IMR-90 (cell line): ENCODE data around the gene MNAT1. TPM values are rescaled to one million over a fixed set of nuclear protein-coding genes. Genes with fewer than 3 reads are reported as not detected.

Experiments used
- ATAC-seq: fragments of 200-7000 bp; cut with Tn5 transposase; 2 replicates; pipeline ENCODE4 v1.9.1; 2020; ENCODE audit warnings: low read depth, mild to moderate bottlenecking, moderate library complexity
- BruUV-seq: library from RNA; stranded (reverse); fragments of 400-500 nt; replicated peaks from 2 replicates; lab custom pipeline; 2021; lab: Mats Ljungman, UMichigan
- CTCF ChIA-PET: fragments of 300-600 bp; formaldehyde crosslinking; extraction: SDS; loops from one replicate; lab custom pipeline; 2021; ENCODE audit warnings: antibody characterized with exemption; lab: Yijun Ruan, JAX
- POLR2A ChIA-PET: fragments of 300-600 bp; sonication (Branson Sonifier 250); formaldehyde crosslinking; loops from one replicate; lab custom pipeline; 2022; ENCODE audit warnings: antibody characterized with exemption; ENCODE audit not compliant: unreplicated experiment; lab: Charles Lee
- DNase-seq: peaks from one replicate; pipeline ENCODE4 v3.0.0; 2013
- H2AFZ ChIP-seq: replicated peaks from 2 replicates; pipeline ENCODE3; 2013; ENCODE audit warnings: low read length, mild to moderate bottlenecking; ENCODE audit not compliant: poor library complexity
- H2AK5ac ChIP-seq: 2 replicates; pipeline ENCODE4 v1.6.1; 2013; ENCODE audit warnings: low read depth, low read length, inconsistent platforms
- H2AK9ac ChIP-seq: replicated peaks from 2 replicates; pipeline ENCODE3; 2013; ENCODE audit warnings: mild to moderate bottlenecking, low read depth, low read length, moderate library complexity; ENCODE audit not compliant: poor library complexity
- H2BK120ac ChIP-seq: 2 replicates; pipeline ENCODE4 v1.6.1; 2013; ENCODE audit warnings: low read depth, low read length, inconsistent platforms
- H2BK15ac ChIP-seq: 3 replicates; pipeline ENCODE4 v1.6.1; 2013; ENCODE audit warnings: low read depth, low read length, inconsistent platforms
- H2BK20ac ChIP-seq: 2 replicates; pipeline ENCODE4 v1.6.1; 2013; ENCODE audit warnings: low read depth, mild to moderate bottlenecking, inconsistent platforms, low read length, moderate library complexity
- H2BK5ac ChIP-seq: 2 replicates; pipeline ENCODE4 v1.6.1; 2013; ENCODE audit warnings: mild to moderate bottlenecking, low read depth, low read length, inconsistent platforms; ENCODE audit not compliant: poor library complexity, severe bottlenecking
- H3K14ac ChIP-seq: replicated peaks from 2 replicates; pipeline ENCODE4 v1.6.1; 2013; ENCODE audit warnings: low read depth, low read length, inconsistent platforms
- H3K18ac ChIP-seq: 2 replicates; pipeline ENCODE4 v1.6.1; 2013; ENCODE audit warnings: low read depth, low read length, control low read depth
- H3K23ac ChIP-seq: 2 replicates; pipeline ENCODE4 v1.6.1; 2013; ENCODE audit warnings: low read depth, low read length, inconsistent platforms
- H3K27ac ChIP-seq: 2 replicates; pipeline ENCODE4 v1.5.1; 2013; ENCODE audit warnings: mild to moderate bottlenecking, control low read depth, low read length; ENCODE audit not compliant: insufficient read depth
- H3K27me3 ChIP-seq: 2 replicates; pipeline ENCODE4 v1.6.1; 2013; ENCODE audit warnings: low read length; ENCODE audit not compliant: control insufficient read depth, insufficient read depth
- H3K36me3 ChIP-seq: 2 replicates; pipeline ENCODE4 v1.6.1; 2013; ENCODE audit warnings: low read length, mixed read lengths; ENCODE audit not compliant: control insufficient read depth, insufficient read depth
- H3K4ac ChIP-seq: 2 replicates; pipeline ENCODE4 v1.6.1; 2013; ENCODE audit warnings: low read depth, low read length, inconsistent platforms
- H3K4me1 ChIP-seq: 2 replicates; pipeline ENCODE4 v1.6.1; 2013; ENCODE audit warnings: low read length, mixed read lengths; ENCODE audit not compliant: control insufficient read depth, insufficient read depth
- H3K4me2 ChIP-seq: 2 replicates; pipeline ENCODE4 v1.6.1; 2013; ENCODE audit warnings: low read depth, mild to moderate bottlenecking, control low read depth, low read length, moderate library complexity
- H3K4me3 ChIP-seq: 2 replicates; pipeline ENCODE4 v1.5.1; 2013; ENCODE audit warnings: low read depth, mild to moderate bottlenecking, control low read depth, low read length, moderate library complexity; ENCODE audit not compliant: insufficient read depth
- H3K56ac ChIP-seq: 2 replicates; pipeline ENCODE4 v1.6.1; 2013; ENCODE audit warnings: low read length, inconsistent platforms; ENCODE audit not compliant: insufficient read depth; ENCODE audit errors: extremely low read depth
- H3K79me1 ChIP-seq, 2 experiments: 2 replicates each; pipeline ENCODE4 v1.6.1; 2013; ENCODE audit warnings: low read length in 2 of 2, inconsistent platforms in 1 of 2, low read depth in 1 of 2
- H3K9ac ChIP-seq: 2 replicates; pipeline ENCODE4 v1.6.1; 2013; ENCODE audit warnings: low read depth, low read length, control low read depth
- H3K9me1 ChIP-seq: 2 replicates; pipeline ENCODE4 v1.6.1; 2013; ENCODE audit warnings: low read length, inconsistent platforms; ENCODE audit not compliant: insufficient read depth
- H3K9me3 ChIP-seq: 2 replicates; pipeline ENCODE4 v1.6.1; 2013; ENCODE audit warnings: low read length; ENCODE audit not compliant: control insufficient read depth, insufficient read depth
- H4K20me1 ChIP-seq: 2 replicates; pipeline ENCODE4 v1.6.1; 2013; ENCODE audit warnings: low read length, inconsistent platforms; ENCODE audit not compliant: insufficient read depth
- H4K5ac ChIP-seq: 2 replicates; pipeline ENCODE4 v1.6.1; 2013; ENCODE audit warnings: mild to moderate bottlenecking, low read depth, low read length, control low read depth
- H4K8ac ChIP-seq, 2 experiments: 2 replicates each; pipeline ENCODE4 v1.6.1; 2013; ENCODE audit warnings: low read depth in 2 of 2, low read length in 2 of 2, control low read depth in 1 of 2, inconsistent platforms in 1 of 2
- H4K91ac ChIP-seq: 2 replicates; pipeline ENCODE4 v1.6.1; 2013; ENCODE audit warnings: low read depth, low read length, inconsistent platforms; ENCODE audit not compliant: insufficient read depth
- CEBPB ChIP-seq: IDR thresholded peaks from 2 replicates; pipeline ENCODE4 v1.6.1; 2012; ENCODE audit warnings: low read depth, low read length, improper control_type of control experiment
- CTCF ChIP-seq: conservative IDR thresholded peaks from 2 replicates; pipeline ENCODE4 v1.5.1; 2012; ENCODE audit warnings: mild to moderate bottlenecking, low read depth, low read length, improper control_type of control experiment
- dilution Hi-C: fragments of 300-500 bp; cut with HindIII; formaldehyde crosslinking; loops from one replicate; pipeline ENCODE4 v1.14.3; 2018; ENCODE audit warnings: low sequenced_read_pairs; ENCODE audit not compliant: unreplicated experiment
- in situ Hi-C: fragments of 300-500 bp; cut with MboI; formaldehyde crosslinking; loops from 3 replicates; pipeline ENCODE4 v1.14.3; 2019; ENCODE audit warnings: low sequenced_read_pairs, inconsistent platforms, mixed read lengths
- intact Hi-C: fragments of 100-400 bp; cut with micrococcal nuclease; formaldehyde crosslinking; loops from 2 replicates; pipeline ENCODE4 v1.10.0; 2022
- polyA plus RNA-seq, 3 experiments: library from polyadenylated mRNA; depleted of rRNA; stranded (reverse); fragments of >200 nt; gene quantifications; 2 replicates each; pipeline ENCODE4 v1.2.3, GENCODE V29; 2012; ENCODE audit warnings: low replicate concordance in 1 of 3
- total RNA-seq: library from RNA; depleted of rRNA; stranded (reverse); fragments of >200 nt; gene quantifications from 2 replicates; pipeline ENCODE4 v1.2.3, GENCODE V29; 2012

MNAT1 gene
- total and polyA plus RNA-seq, 2 of the 4 experiments (the other 2 are of a cell fraction): 48.2 to 53.0 TPM

- no peak overlapping the region for H3K9ac ChIP-seq
- no peak overlapping the region; the same call in 1 of the 2 replicates for H3K4me2 ChIP-seq
- POLR2A ChIA-PET: no interaction called here
- dilution Hi-C loops (no loop called here), in situ Hi-C loops (no loop called here), intact Hi-C loops (loop anchor here (5.0 kb wide), 1 partner anchor 38 kb away; no protein-coding TSS in a partner anchor)
- peaks cover 7% of the 10 kb centered on the region; the same call in 1 of the 2 replicates for H3K4me1 ChIP-seq
- H2AK9ac ChIP-seq: no peak overlapping the region
- peak overlapping the region; percentile 77; the same call in 1 of the 2 replicates for H3K4ac ChIP-seq
- peak overlapping the region; percentile 82; the same call in 1 of the 2 replicates for H2AK5ac ChIP-seq
- peak overlapping the region; percentile 64; the same call in 1 of the 2 replicates for H4K5ac ChIP-seq
- no TSS peak for BruUV-seq
- peak overlapping the region; percentile 78; the same call in 2 of the 3 replicates for H2BK15ac ChIP-seq
- H4K91ac ChIP-seq: no peak overlapping the region
- peaks cover 2% of the 10 kb centered on the region; the same call in 1 of the 2 replicates for H3K36me3 ChIP-seq
- CTCF ChIA-PET: no interaction called here
- H3K27me3 ChIP-seq: no peaks in the 10 kb centered on the region
- H2BK120ac ChIP-seq: peak overlapping the region; percentile 84; the same call in 1 of the 2 replicates
- peaks cover 10% of the 10 kb centered on the region; the same call in 1 of the 2 replicates for H4K20me1 ChIP-seq
- H2AFZ ChIP-seq: no peak overlapping the region
- peak overlapping the region; percentile 93; the same call in 1 of the 2 replicates for H3K18ac ChIP-seq
- 0 out of 2 replicates have a peak overlapping the region, but pooled peaks have one; percentile 19 for H3K56ac ChIP-seq
- H3K23ac ChIP-seq: peak overlapping the region; percentile 4; the same call in 1 of the 2 replicates
- H2BK5ac ChIP-seq: peak overlapping the region; percentile 82
- TF ChIP-seq CEBPB: peak; percentile 35; the same call in 1 of the 2 replicates
- TF ChIP-seq CTCF: no peak
- H2BK20ac ChIP-seq: peak overlapping the region; percentile 88
- H3K79me1 ChIP-seq: peaks cover 43 to 70% of the 10 kb centered on the region in 2 experiments
- peaks cover 8% of the 10 kb centered on the region for H3K9me1 ChIP-seq
- H3K9me3 ChIP-seq: no peaks in the 10 kb centered on the region
- peak overlapping the region in 1 of 2 experiments; percentile 78; a peak in 2 of 4 replicates for H4K8ac ChIP-seq
- no peak overlapping the region for H3K4me3 ChIP-seq
- DNase-seq (peak; percentile 84), ATAC-seq (peak; percentile 53)
- H3K14ac ChIP-seq: no peak overlapping the region; the same call in 1 of the 2 replicates
- H3K27ac ChIP-seq: no peak overlapping the region
Measured at GRCh38 chr14:60775296-60775695, 40.7 kb downstream of the MNAT1 start.
